GM18508 (cell line): Measurements from ENCODE around the gene HSD17B12.

Experiments used
- ATAC-seq: cut with Tn5 transposase; IDR thresholded peaks from one replicate; pipeline ENCODE4 v1.9.1; 2021; ENCODE audit warnings: moderate number of reproducible peaks; ENCODE audit not compliant: insufficient read depth, unreplicated experiment

HSD17B12 gene

DNA sequence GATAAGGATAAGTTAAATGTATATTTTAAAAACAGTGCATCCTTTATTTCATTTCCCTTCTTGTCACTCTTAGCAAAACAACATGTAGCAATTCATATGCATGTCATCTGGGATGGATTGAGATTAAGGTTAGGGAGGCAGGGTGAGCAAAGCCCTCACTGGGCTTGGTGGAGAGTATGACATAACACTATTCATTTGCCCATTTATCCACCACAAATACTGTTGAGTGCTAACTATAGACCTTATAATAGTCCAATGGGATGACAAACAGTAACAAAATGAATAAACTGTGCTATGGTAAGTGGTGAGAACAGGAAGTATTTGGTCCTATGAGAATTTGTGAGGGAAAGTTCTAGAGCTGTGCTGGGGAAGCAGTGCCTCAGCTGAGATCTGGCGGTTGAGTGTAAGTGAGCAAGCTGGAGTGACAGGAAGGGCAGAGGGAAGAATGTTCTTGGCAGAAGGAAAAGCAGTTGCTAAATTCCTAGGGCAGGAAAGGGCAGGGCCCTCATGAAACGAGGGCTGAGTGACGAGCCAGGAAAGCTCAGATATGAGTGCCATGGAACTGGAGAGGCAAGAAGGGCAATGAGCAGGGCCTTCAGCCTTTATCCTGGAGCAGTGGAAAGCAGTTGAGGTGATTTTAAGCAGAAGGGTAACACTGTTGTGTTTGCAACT, 6.7 kb downstream of the HSD17B12 start:
- no peak for ATAC-seq

DNA sequence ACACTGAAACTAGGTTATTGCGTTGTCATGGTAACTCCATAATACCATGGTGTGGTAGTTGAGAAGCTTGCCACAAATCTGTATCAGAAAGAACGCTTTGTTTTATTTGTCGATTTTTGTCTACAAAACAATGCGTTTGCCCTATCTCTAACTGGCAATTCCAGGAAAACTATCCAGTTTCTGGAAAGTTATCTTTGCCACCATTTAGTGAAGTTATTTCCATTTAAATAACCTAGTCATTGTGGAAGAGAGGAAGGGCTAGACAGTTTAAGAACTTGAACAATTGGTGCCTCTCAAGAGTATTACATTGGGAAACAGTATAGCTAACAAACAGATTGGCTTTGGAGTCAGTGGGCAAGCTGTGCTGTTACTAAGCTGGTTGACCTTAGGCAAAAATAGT, 7.9 kb downstream of the HSD17B12 start:
- no peak for ATAC-seq

DNA sequence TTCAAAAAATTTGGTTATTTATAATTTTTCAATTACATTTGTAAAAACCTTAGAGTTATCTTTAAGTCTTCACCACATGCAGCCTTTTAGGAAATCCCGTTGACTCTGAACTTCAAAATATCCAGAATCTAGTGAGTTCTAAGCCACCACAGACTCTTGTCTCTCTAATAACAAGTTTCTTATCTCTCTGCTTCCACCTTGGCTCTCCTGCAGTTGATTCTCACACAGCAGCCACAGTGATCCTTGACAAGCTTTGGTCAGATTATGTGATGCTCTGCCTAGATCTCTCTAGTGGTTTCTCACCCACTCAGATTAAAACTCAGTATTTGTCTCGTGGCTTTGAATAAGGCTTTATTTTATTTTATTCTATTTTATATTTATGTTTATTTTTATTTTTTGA, 8.6 kb downstream of the HSD17B12 start:
- no peak for ATAC-seq

DNA sequence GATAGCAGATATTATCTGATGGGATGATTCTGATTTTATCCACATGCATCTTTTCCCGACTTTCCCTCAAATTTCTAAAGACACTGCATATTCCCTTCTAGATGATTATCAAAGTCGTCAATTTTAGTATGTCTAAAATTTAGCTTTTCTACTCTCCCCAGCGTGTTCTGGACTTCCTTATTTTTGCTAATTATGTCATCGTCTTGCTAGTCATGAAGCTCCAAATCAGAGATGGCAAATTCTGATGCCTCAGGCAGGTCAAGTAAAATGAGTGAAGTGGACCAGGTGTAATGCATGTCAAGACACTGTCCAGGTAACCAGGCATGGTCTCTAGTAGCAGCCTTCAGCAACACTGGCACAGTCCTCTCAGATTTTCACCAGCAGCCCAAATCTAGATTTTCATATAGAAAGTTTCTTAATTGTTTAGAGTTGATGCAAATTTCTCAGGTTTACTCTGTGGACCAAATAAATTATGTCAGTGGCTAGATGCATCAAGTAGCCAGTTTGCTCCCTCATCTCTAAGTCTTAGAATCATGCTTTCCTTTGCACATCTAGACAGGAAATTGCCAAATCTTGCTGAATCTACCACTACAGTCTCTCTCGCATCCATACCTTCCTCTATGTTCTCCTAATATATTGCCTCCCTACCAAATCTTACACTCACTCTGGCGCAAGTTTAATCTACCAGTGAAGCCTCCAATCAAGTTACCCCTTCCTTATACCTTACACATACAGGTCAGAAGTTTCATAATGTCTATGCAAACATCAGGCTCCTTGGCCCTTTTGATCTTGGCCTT, 10.6 kb downstream of the HSD17B12 start:
- no peak for ATAC-seq

DNA sequence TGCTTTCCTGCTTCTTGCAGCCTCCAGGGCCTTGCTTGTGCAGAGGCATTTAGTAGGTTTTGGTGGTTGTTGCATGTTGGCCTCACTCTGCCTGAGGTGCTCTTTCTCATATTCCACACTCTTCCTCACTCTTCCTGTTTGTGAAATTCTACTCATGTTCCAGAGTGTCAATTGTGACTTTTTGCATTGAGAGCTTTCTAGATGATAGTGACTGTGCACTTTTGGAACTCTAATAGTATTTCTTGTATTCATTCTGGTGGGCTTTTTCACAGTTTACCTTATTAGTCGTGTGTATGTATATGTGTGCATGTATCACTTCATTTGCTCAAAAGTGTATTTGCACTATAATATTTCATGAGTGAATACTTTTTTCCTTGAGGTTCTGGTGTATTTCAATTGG, 11.3 kb downstream of the HSD17B12 start:
- no peak for ATAC-seq

DNA sequence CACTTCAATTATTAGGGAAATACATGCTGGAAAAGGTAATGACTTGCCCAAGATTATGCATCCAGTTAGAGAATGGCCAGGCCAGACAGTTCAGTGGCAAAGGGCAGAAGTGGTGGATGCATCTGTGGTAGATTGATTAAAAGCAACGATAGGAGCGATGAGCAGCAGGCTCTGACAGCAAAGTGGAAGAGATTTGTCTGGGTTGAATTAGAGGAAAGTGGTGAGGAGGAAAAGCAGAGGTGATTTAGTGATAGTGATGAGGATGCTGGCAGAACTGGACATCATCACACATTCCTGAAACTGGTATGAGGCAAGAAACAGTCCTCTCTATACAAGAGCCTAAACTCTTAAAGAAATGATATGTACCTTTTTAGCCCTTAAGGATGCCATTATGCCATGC, 12.5 kb downstream of the HSD17B12 start:
- ATAC-seq: no peak

DNA sequence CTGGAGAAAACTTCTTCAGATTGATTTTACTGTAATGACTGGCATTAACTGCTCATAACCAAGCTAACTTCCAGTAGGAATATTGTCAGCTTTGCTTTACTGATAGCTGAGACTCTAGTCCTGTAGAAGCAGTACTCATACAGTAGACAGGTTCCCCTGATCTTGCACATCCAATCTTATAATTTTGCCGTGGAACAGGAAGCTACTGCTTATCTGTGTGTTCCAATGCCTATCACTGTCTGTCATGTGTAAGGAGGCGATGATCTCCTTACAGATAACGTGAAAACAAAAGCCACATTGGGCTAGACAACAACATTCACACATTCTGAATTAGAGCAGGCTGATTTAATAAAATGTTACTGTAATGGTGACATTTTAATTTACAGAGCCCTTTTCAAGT, 13.2 kb downstream of the HSD17B12 start:
- no peak for ATAC-seq

DNA sequence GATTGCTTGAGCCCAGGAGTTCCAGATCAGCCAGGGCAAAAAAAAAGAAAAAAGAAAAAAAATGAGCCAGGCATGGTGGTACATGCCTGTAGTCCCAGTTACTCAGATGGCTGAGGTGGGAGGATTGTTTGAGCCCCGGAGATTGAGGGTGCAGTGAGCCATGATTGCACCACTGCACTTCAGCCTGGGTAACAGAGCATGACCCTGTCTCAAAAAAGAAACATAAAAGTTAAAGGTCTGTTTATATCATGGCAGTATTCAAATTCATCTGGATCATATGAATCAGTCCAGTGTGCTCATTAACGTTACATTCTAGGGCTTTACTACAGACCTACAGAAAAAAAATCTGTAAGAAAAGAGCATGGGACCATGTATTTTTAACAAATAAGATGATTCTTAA, 13.9 kb downstream of the HSD17B12 start:
- peak; percentile 40 for ATAC-seq

DNA sequence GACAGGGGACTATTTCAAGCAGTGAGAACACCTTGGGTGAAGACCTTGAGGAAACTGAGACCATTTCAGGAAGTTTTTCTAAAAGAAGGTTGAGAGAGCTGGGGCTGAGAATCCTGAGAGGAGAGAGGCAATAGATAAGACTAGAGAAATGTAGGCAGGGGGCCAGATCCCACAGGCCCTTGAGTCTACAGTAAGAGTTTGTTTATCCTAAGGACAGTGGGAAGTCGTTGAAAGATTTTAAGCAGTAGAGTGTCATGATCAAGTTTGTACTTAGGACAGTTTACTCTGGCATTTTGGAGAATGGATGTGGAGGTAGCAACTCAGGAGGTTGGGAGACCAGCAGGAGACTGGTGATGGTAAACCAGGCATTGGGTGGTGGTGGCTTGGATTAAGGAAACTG, 17.1 kb downstream of the HSD17B12 start:
- ATAC-seq: no peak

DNA sequence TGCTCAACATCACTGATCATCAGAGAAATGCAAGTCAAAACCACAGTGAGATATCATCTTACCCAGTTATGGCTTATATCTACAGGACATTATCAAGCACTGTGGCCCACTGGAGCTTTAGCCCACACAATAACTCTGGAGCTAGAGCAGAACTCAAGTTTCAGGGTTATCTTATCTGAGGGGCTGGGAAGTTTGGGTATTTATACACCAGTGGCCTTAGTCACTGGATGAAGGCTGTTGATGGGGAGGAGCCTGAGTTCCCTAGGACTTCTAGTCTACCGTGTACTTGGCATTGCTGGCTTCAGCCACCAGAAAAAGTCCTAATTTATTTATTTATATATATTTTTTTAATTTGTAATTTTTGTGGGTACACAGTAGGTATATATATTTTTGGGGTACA, 19.3 kb downstream of the HSD17B12 start:
- ATAC-seq: no peak

DNA sequence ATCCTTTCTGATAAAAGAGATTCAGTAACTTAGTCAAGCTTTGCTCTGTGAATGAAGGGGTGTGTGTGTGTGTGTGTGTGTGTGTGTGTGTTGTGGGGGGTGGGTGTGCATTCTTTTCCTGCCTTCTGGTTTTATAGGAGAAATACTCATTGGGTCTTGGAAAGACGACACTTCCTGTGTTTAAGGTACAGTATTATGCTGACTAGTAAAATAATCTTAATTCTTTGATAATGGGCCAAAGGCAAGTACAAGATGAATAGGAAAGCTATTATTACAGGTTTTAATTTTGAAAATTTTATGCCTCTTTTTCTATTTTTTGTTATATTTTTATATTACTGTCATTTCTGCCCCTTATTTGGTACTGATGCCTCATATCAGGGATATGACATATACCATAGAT, 26.1 kb downstream of the HSD17B12 start:
- no peak for ATAC-seq

DNA sequence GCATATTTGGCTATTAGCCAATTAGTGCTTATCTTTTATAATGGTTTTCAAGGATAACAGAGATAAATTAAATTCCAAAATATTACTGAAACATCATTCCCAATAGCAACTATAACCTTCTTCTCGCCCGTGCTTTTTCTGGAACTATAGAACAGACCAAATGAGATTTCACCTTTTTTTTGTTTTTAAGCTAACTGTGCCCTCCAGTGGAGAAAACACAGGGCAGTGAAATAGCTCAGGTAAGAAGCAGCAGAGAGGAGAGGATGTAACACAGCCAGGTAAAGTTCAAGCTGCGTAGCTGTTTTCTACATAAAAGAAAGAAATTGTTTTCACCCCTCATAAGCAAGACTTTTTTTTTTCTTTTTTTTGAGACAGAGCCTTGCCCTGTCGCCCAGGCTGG, 28.2 kb downstream of the HSD17B12 start:
- ATAC-seq: no peak

DNA sequence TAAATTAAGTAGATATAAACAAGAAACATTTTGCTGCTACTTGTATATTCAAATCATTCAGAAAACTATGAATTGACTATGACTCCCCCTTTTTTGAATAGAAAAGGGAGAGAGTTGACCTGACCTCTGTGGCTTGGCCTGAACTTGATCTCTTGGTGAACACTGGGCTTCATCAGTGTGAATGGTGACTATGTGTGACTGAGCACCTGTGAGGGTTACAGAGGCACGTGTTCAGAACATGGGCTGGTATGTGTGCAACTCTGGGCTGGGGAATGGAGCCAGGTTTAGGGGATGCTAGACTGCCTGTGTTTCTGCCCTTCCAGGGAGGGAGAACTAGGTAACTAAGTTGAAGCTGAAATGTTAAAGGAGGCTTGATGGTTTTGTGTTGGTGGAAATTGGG, 29.2 kb downstream of the HSD17B12 start:
- ATAC-seq: no peak

DNA sequence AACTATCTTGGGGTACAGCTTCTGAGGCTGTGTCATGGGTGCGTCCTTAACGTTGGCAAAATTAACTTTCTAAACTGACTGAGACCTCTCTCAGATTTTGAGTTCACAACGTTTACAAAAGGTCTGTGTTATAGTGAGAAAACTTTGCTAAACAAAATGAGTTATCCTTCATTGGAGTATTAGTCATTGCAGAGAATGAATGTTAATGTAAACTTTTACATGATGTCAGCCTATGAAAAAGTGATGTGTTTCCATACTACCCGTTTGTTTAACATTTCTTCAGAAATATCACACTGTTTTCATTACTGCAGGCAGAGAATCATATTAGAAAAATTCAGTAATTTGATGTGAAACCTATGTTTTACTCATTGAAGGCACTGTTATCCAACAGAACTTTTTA, 32.1 kb downstream of the HSD17B12 start:
- no peak for ATAC-seq

DNA sequence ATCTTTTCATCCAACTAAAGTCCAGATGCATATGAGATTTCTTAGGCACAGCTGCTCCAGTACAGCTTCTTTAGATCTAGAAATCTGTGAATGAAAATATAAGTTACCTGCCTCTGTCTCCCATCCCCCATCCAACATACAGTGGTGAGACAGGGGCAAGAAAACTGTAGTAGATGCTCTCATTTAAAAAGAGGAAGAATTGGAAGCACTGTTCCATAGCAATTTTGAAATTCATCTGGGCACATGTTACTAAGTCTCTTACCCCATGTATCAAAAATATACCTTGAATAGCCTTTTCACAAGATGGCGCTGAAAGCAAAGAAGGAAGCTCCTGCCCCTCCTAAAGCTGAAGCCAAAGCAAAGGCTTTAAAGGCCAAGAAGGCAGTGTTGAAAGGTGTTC, 37.8 kb downstream of the HSD17B12 start:
- no peak for ATAC-seq

DNA sequence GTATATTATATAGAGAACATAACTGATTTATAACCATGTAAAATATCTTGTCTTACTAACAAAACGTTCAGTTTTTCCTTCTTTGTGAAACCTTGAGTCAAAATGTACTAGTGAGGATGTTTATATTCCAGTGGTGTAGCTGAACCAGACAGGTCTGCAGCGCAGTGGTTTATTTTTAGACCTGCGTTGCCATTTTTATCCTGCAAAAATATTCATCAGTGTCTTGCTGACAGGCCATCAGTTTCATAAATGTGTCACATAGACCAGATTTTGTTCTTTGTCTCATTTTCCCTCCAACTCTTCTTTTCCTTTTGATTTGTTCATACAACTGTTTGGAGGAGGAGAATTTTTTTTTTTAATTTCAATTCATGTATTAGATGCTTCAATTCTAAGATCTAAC, 43.1 kb downstream of the HSD17B12 start:
- no peak for ATAC-seq

DNA sequence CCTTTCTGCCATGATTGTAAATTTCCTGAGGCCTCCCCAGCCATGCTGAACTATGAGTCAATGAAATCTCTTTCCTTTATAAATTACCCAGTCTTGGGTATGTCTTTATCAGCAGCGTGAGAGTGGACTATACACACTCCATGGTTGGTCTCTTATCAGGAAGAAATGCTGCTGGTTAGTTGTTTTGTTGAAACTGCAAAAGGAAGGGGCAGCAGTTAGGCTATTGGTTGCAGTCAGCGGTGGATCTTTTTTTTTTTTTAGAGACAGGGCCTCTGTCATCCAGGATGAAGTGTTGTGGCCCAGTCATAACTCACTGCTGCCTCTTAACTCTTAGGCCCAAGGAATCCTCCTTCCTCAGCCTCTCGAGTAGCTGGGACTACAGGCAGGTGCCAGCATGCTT, 51.7 kb downstream of the HSD17B12 start:
- no peak for ATAC-seq

DNA sequence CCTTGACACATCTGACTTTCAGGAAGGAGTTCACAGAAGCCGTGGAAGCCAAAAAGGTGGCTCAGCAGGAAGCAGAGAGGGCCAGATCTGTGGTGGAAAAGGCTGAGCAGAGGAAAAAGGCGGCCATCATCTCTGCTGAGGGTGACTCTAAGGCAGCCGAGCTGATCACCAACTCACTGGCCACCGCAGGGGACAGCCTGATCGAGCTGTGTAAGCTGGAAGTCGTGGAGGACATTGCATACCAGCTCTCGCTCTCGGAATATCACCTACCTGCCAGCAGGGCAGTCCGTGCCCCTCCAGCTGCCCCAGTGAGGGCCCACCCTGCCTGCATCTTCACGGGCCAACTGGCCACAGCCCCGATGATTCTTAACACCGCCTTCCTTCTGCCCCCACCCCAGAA, 53.7 kb downstream of the HSD17B12 start:
- no peak for ATAC-seq

DNA sequence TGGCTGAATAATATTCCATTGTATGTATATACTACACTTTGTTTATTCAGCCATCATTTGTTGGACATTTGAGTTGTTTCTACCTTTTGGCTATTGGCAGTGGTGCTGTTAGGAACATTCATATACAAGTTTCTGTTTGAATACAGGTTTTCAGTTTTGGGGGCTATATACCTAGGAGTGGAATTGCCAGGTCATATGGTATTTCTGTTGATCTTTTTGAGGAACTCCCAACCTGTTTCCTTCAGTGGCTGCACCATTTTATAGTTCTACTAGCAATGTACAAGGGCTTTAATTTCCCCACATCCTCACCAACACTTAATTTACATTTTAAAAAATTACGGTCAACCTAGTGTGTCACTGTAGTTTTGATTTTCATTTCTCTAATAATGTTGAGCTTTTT, 54.6 kb downstream of the HSD17B12 start:
- no peak for ATAC-seq

DNA sequence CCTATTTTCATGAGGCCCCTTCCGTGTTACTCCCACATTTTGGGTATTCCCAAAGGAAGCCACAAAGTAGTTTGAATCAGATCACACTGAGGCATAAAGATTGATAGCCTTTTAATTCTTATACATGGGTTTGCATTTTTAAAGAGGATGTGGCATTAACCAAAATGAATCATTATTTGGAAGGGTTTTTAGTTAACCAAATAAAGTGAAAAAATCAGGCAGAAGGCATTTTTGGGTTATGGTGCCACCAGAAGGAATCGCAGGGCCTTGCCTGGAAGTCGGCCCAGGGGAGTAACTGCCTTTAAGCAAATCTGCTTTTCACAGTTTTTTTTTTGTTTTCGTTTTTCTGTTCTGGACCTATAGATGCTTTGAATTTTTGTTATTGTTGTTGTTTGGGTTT, 55.4 kb downstream of the HSD17B12 start:
- no peak for ATAC-seq

DNA sequence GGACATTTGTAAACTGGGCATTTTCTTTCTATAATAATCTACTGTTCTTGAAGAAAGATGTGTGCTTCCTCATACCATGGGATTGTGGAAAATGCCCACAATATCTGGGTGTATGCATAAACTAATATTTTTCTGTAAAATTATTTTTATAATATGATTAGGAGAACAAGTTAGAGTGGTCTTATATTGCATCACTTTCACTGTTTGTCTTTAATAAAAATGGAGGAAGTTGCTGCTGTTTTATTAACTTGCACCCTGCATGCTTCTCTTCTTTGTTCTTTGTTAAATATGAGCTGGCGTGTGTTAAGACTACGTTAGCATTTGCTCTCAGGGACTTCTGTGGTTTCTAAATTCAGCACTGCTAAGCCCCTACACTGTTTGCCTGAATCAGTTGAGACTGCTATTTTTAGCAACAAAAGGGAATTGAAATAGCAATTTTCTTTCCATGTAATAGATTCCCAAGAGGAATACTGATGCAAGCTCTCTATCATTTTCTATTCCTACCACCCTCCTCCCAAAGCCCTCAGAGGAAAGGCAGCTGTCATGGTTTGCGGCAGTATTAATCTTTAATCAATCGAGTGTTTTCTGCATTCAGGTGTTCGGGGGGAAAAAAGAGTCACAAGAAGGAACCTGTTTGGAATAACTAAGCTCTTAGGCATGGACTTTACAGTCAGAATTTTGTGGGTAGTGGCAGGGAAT, 56.1 kb downstream of the HSD17B12 start:
- no peak for ATAC-seq

DNA sequence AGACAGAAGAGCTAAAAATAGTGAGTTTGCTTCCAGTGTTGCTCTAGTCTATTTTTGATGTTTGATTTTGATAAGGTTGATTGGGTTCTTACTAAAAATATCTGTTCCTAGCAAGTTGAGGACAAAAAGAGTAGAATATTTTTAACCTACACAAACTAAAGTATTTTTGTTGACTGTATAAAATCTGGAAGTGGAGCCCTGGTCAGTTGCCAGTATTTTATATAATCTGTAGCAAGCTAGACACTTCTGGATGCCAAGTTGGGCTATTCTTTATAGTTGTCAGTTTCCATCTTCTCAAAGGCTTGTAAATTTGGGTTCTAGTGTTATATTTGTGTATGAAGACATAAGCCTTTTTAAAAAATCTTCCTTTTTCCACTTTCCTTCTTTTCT, 56.7 kb downstream of the HSD17B12 start:
- no peak for ATAC-seq
